Measurements from ENCODE around the gene FHL3.
"Not testable (repeated sequence)": the region's sequence is repeated elsewhere in the genome, so short reads cannot be mapped to it uniquely, and the experiment has no call there.

FHL3 gene

GRCh38 chr1:37998089-37998808 is 7.1 kb downstream of the FHL3 start:
- Mint-ChIP-seq H3K4me3 (no peak overlapping the region), H3K4me1 (peaks cover 21 to 45% of the 10 kb centered on the region in 2 donors), H3K27me3 (no peaks in the 10 kb centered on the region), H3K9me3 (no peaks in the 10 kb centered on the region), H3K27ac (no peak overlapping the region), H3K36me3 (peaks cover 1 to 15% of the 10 kb centered on the region in 2 donors)
- DNase-seq (no peak), ATAC-seq (replicated peaks) (no peak)

GRCh38 chr1:37997256-37998088 is 7.8 kb downstream of the FHL3 start:
- Mint-ChIP-seq H3K9me3 (no peaks in the 10 kb centered on the region), H3K27ac (peak overlapping the region; percentile 68), H3K4me1 (peaks cover 21 to 44% of the 10 kb centered on the region in 2 donors), H3K4me3 (no peak overlapping the region), H3K36me3 (peaks cover 1 to 15% of the 10 kb centered on the region in 2 donors), H3K27me3 (no peaks in the 10 kb centered on the region)
- ATAC-seq (replicated peaks) (no peak), DNase-seq (no peak)

GRCh38 chr1:37995751-37996345 is 9.5 kb downstream of the FHL3 start:
- H3K36me3 Mint-ChIP-seq, result peaks cover 0 to 15% of the 10 kb centered on the region in 2 donors
- no peak for DNase-seq
- H3K27ac Mint-ChIP-seq, result no peak overlapping the region
- no peaks in the 10 kb centered on the region for H3K9me3 Mint-ChIP-seq
- peak; percentile 64 to 77 for ATAC-seq (replicated peaks)
- no peaks in the 10 kb centered on the region for H3K27me3 Mint-ChIP-seq
- H3K4me3 Mint-ChIP-seq, result peak overlapping the region; percentile 73 to 82
- peaks cover 19 to 36% of the 10 kb centered on the region in 2 donors for H3K4me1 Mint-ChIP-seq

GRCh38 chr1:37994886-37995566 is 10.3 kb downstream of the FHL3 start:
- ATAC-seq (replicated peaks) (no peak), DNase-seq (no peak)
- peaks cover 0 to 15% of the 10 kb centered on the region in 2 donors for H3K36me3 Mint-ChIP-seq
- H3K27me3 Mint-ChIP-seq, result no peaks in the 10 kb centered on the region
- peak overlapping the region; percentile 42 for H3K27ac Mint-ChIP-seq
- peaks cover 17 to 33% of the 10 kb centered on the region in 2 donors for H3K4me1 Mint-ChIP-seq
- peak overlapping the region; percentile 64 to 82 for H3K4me3 Mint-ChIP-seq
- no peaks in the 10 kb centered on the region for H3K9me3 Mint-ChIP-seq

GRCh38 chr1:37989361-37989930 is 15.9 kb downstream of the FHL3 start:
- ATAC-seq (replicated peaks) (peak; percentile 48 to 50), DNase-seq (no peak)
- Mint-ChIP-seq H3K4me1 (peaks cover 5 to 8% of the 10 kb centered on the region in 2 donors), H3K4me3 (peak overlapping the region; percentile 89 to 95), H3K9me3 (no peaks in the 10 kb centered on the region), H3K36me3 (peaks cover 12 to 14% of the 10 kb centered on the region in 2 donors), H3K27me3 (no peaks in the 10 kb centered on the region), H3K27ac (peak overlapping the region; percentile 95)

- H3K9me3 Mint-ChIP-seq, result no peaks in the 10 kb centered on the region
- DNase-seq (no peak), ATAC-seq (replicated peaks) (no peak)
- H3K4me1 Mint-ChIP-seq, result peaks cover 5 to 8% of the 10 kb centered on the region in 2 donors
- no peak overlapping the region for H3K4me3 Mint-ChIP-seq
- H3K27me3 Mint-ChIP-seq, result no peaks in the 10 kb centered on the region
- H3K36me3 Mint-ChIP-seq, result peaks cover 15 to 19% of the 10 kb centered on the region in 2 donors
- H3K27ac Mint-ChIP-seq, result no peak overlapping the region
These were observed 17.6 kb downstream of the FHL3 start for GRCh38 chr1:37987679-37988078.

GRCh38 chr1:37983546-37983945 is 21.8 kb downstream of the FHL3 start:
- no peak overlapping the region for H3K27ac Mint-ChIP-seq
- H3K9me3 Mint-ChIP-seq, result no peaks in the 10 kb centered on the region
- H3K36me3 Mint-ChIP-seq, result peaks cover 39 to 44% of the 10 kb centered on the region in 2 donors
- DNase-seq (no peak), ATAC-seq (replicated peaks) (no peak)
- H3K4me1 Mint-ChIP-seq, result peaks cover 0 to 1% of the 10 kb centered on the region in 2 donors
- no peak overlapping the region for H3K4me3 Mint-ChIP-seq
- H3K27me3 Mint-ChIP-seq, result no peaks in the 10 kb centered on the region

- no peak overlapping the region for H3K4me3 Mint-ChIP-seq
- DNase-seq (no peak), ATAC-seq (replicated peaks) (no peak)
- peaks cover 50 to 54% of the 10 kb centered on the region in 2 donors for H3K36me3 Mint-ChIP-seq
- H3K27ac Mint-ChIP-seq, result no peak overlapping the region
- H3K9me3 Mint-ChIP-seq, result peaks cover 0 to 5% of the 10 kb centered on the region in 2 donors
- no peaks in the 10 kb centered on the region for H3K27me3 Mint-ChIP-seq
- peaks cover 2 to 10% of the 10 kb centered on the region in 2 donors for H3K4me1 Mint-ChIP-seq
These were observed 26.8 kb downstream of the FHL3 start for GRCh38 chr1:37978541-37978940.

- ATAC-seq (replicated peaks), result peak in 1 of 2 donors; percentile 31
- H3K27me3 Mint-ChIP-seq, DNase-seq, H3K9me3 Mint-ChIP-seq, H3K4me3 Mint-ChIP-seq: not testable (repeated sequence)
- Mint-ChIP-seq H3K27ac (peak overlapping the region; percentile 26), H3K4me1 (peaks cover 4 to 15% of the 10 kb centered on the region in 2 donors), H3K36me3 (peaks cover 64 to 68% of the 10 kb centered on the region in 2 donors)
These were observed 30.2 kb downstream of the FHL3 start for GRCh38 chr1:37975083-37975482.

GRCh38 chr1:37974567-37974966 is 30.7 kb downstream of the FHL3 start:
- Mint-ChIP-seq H3K27ac (peak overlapping the region; percentile 26), H3K27me3 (no peaks in the 10 kb centered on the region), H3K36me3 (peaks cover 63 to 68% of the 10 kb centered on the region in 2 donors), H3K4me1 (peaks cover 4 to 15% of the 10 kb centered on the region in 2 donors), H3K4me3 (no peak overlapping the region), H3K9me3 (peaks cover 0 to 5% of the 10 kb centered on the region in 2 donors)
- ATAC-seq (replicated peaks) (no peak), DNase-seq (no peak)

- H3K4me3 Mint-ChIP-seq; H3K27me3 Mint-ChIP-seq; H3K27ac Mint-ChIP-seq; ATAC-seq (replicated peaks); H3K9me3 Mint-ChIP-seq; DNase-seq: not testable (repeated sequence)
- Mint-ChIP-seq H3K36me3 (peaks cover 65 to 67% of the 10 kb centered on the region in 2 donors), H3K4me1 (peaks cover 4 to 15% of the 10 kb centered on the region in 2 donors)
These were observed 31.6 kb downstream of the FHL3 start for GRCh38 chr1:37973684-37974083.

GRCh38 chr1:37965301-37965700 is 40.0 kb downstream of the FHL3 start:
- peaks cover 42 to 53% of the 10 kb centered on the region in 2 donors for H3K36me3 Mint-ChIP-seq
- no peaks in the 10 kb centered on the region for H3K27me3 Mint-ChIP-seq
- H3K27ac Mint-ChIP-seq, result no peak overlapping the region

GRCh38 chr1:37964106-37964505 is 41.2 kb downstream of the FHL3 start:
- not testable (repeated sequence) for H3K4me1 Mint-ChIP-seq; H3K4me3 Mint-ChIP-seq; H3K27me3 Mint-ChIP-seq; DNase-seq; H3K9me3 Mint-ChIP-seq; H3K27ac Mint-ChIP-seq; ATAC-seq (replicated peaks)
- H3K36me3 Mint-ChIP-seq, result peaks cover 38 to 49% of the 10 kb centered on the region in 2 donors

More at GRCh38 chr1:37965301-37965700, 40.0 kb downstream of the FHL3 start:
- ATAC-seq (replicated peaks), result no peak
- no peaks in the 10 kb centered on the region for H3K9me3 Mint-ChIP-seq
- no peak for DNase-seq
- no peaks in the 10 kb centered on the region for H3K4me1 Mint-ChIP-seq
- no peak overlapping the region for H3K4me3 Mint-ChIP-seq

All from stimulated activated naive B cell treated with anti-CD40 and anti-IgM and Interleukin-4, amounts not matched to agents 10 μg/mL and 1 μg/mL and 100 μg/mL, for 72 hours (primary cell).